Erythroblast (primary cell): ENCODE data around the gene SHD.
"Not testable (repeated sequence)": the region's sequence is repeated elsewhere in the genome, so short reads cannot be mapped to it uniquely, and the experiment has no call there.

Source experiments
- GATA1 ChIP-seq: IDR thresholded peaks from 2 replicates; pipeline ENCODE4 v1.6.1; 2011; ENCODE audit warnings: low read depth, mild to moderate bottlenecking, control low read depth, low read length, moderate library complexity
- POLR2A ChIP-seq: IDR thresholded peaks from 2 replicates; pipeline ENCODE4 v1.6.1; 2011; ENCODE audit warnings: mild to moderate bottlenecking, low read length

GRCh38 chr19:4328991-4329681 lies 50.1 kb downstream of the SHD start:
- not testable (repeated sequence) for TF ChIP-seq POLR2A, GATA1
